HepG2 (cell line): ENCODE data around the gene PLEKHG2. TPM values are rescaled to one million over a fixed set of nuclear protein-coding genes. Genes with fewer than 3 reads are reported as not detected.

Source experiments
- AGO1 ChIP-seq: fragments of 200-400 bp; formaldehyde crosslinking; IDR thresholded peaks from 2 replicates; pipeline ENCODE4 v1.6.1; 2017; ENCODE audit warnings: mild to moderate bottlenecking, low read depth, low read length, moderate library complexity; ENCODE audit not compliant: poor library complexity, severe bottlenecking
- BHLHE40 ChIP-seq: IDR thresholded peaks from 2 replicates; pipeline ENCODE4 v1.6.1; 2011; ENCODE audit warnings: low read length, improper control_type of control experiment
- DR1 ChIP-seq: sonication (generic); formaldehyde crosslinking; IDR thresholded peaks from 2 replicates; pipeline ENCODE4 v1.8.0; 2021; ENCODE audit warnings: mild to moderate bottlenecking, missing genetic modification reagents, inconsistent platforms
- FOXK1 ChIP-seq: sonication (generic); formaldehyde crosslinking; IDR thresholded peaks from 2 replicates; pipeline ENCODE4 v1.4.0; 2020; ENCODE audit warnings: low read depth, missing genetic modification reagents, borderline replicate concordance
- GABPB1 ChIP-seq: IDR thresholded peaks from 2 replicates; pipeline ENCODE4 v1.6.1; 2016; ENCODE audit warnings: mild to moderate bottlenecking, missing genetic modification reagents, moderate library complexity, missing compliant biosample characterization
- HNF4G ChIP-seq, 2 experiments: sonication (generic) in 1 of 2; formaldehyde crosslinking in 1 of 2; IDR thresholded peaks; 2 replicates each; pipeline versions ENCODE4 v1.4.0 to v1.6.1; 2011 to 2020; ENCODE audit warnings: borderline replicate concordance in 2 of 2, low read depth in 2 of 2, mild to moderate bottlenecking in 2 of 2, low read length in 1 of 2, missing genetic modification reagents in 1 of 2, moderate library complexity in 1 of 2
- MYC ChIP-seq: sonication (generic); formaldehyde crosslinking; IDR thresholded peaks from 2 replicates; pipeline ENCODE4 v1.9.0; 2021; ENCODE audit warnings: missing genetic modification reagents, borderline replicate concordance
- NCOA5 ChIP-seq: sonication (generic); formaldehyde crosslinking; IDR thresholded peaks from 2 replicates; pipeline ENCODE4 v1.4.0; 2020; ENCODE audit warnings: missing genetic modification reagents
- NFE2L1 ChIP-seq: sonication (generic); formaldehyde crosslinking; IDR thresholded peaks from 2 replicates; pipeline ENCODE4 v1.4.0; 2020; ENCODE audit warnings: missing genetic modification reagents, mild to moderate bottlenecking, borderline replicate concordance
- POLR2G ChIP-seq: fragments of 200-400 bp; formaldehyde crosslinking; IDR thresholded peaks from 2 replicates; pipeline ENCODE4 v1.6.1; 2018; ENCODE audit warnings: mild to moderate bottlenecking, low read depth, low read length, moderate library complexity
- REXO4 ChIP-seq: sonication (generic); formaldehyde crosslinking; IDR thresholded peaks from 2 replicates; pipeline ENCODE4 v1.8.0; 2022; ENCODE audit warnings: missing genetic modification reagents, mild to moderate bottlenecking, borderline replicate concordance
- SOX5 ChIP-seq: IDR thresholded peaks from 2 replicates; pipeline ENCODE4 v1.6.1; 2016; ENCODE audit warnings: borderline replicate concordance
- SRY ChIP-seq: sonication (generic); formaldehyde crosslinking; IDR thresholded peaks from 2 replicates; pipeline ENCODE4 v1.8.0; 2022; ENCODE audit warnings: mild to moderate bottlenecking, missing genetic modification reagents
- ZBTB34 ChIP-seq: sonication (generic); formaldehyde crosslinking; IDR thresholded peaks from 2 replicates; pipeline ENCODE4 v1.8.0; 2022; ENCODE audit warnings: mild to moderate bottlenecking, missing genetic modification reagents
- ZBTB37 ChIP-seq: sonication (generic); formaldehyde crosslinking; IDR thresholded peaks from 2 replicates; pipeline ENCODE4 v1.4.0; 2020; ENCODE audit warnings: mild to moderate bottlenecking, missing genetic modification reagents
- ZNF280B ChIP-seq: sonication (generic); formaldehyde crosslinking; IDR thresholded peaks from 2 replicates; pipeline ENCODE4 v1.5.0; 2020; ENCODE audit warnings: missing genetic modification reagents, mild to moderate bottlenecking, borderline replicate concordance
- ZNF335 ChIP-seq: sonication (generic); formaldehyde crosslinking; IDR thresholded peaks from 2 replicates; pipeline ENCODE4 v1.4.0; 2020; ENCODE audit warnings: missing genetic modification reagents
- ZNF33A ChIP-seq: sonication (generic); formaldehyde crosslinking; IDR thresholded peaks from 2 replicates; pipeline ENCODE4 v1.5.1; 2020; ENCODE audit warnings: missing genetic modification reagents, mild to moderate bottlenecking, moderate library complexity, borderline replicate concordance
- ZNF558 ChIP-seq: sonication (generic); formaldehyde crosslinking; IDR thresholded peaks from 2 replicates; pipeline ENCODE4 v1.9.0; 2022; ENCODE audit warnings: mild to moderate bottlenecking, missing genetic modification reagents, borderline replicate concordance
- ZXDC ChIP-seq: sonication (generic); formaldehyde crosslinking; IDR thresholded peaks from 2 replicates; pipeline ENCODE4 v1.5.0; 2020; ENCODE audit warnings: mild to moderate bottlenecking, missing genetic modification reagents
- polyA plus RNA-seq, 8 experiments: library from polyadenylated mRNA; depleted of rRNA in 3 of 8; stranded (reverse) in 7 of 8; unstranded in 1 of 8; fragments of >200 nt; fragmentation: Illumina TruSeq in 4 of 8; extraction: Trizol in 4 of 8; gene quantifications; 2 replicates each; pipeline versions ENCODE4 v1.2.1 to v1.2.3, GENCODE V29; 2011 to 2016; ENCODE audit warnings: low read depth in 4 of 8, missing spikeins in 1 of 8, mixed read lengths in 1 of 8; ENCODE audit not compliant: insufficient read depth in 1 of 8
- total RNA-seq, 5 experiments: library from RNA; depleted of rRNA; stranded (reverse); fragments of >200 nt; fragmentation: Illumina TruSeq; extraction: Trizol; gene quantifications; 2 replicates each; pipeline ENCODE4 v1.2.3, GENCODE V29; 2016; ENCODE audit warnings: low read depth in 1 of 5

The PLEKHG2 gene
- total and polyA plus RNA-seq, 2 of the 13 experiments (the other 11 are each of a cell fraction or from before 2014, with no cell fraction given) = 3.6 to 6.8 TPM

- TF ChIP-seq SOX5 (peak; percentile 70; the same call in 1 of the 2 replicates), NCOA5 (no peak), ZNF33A (CRISPR knock-in tag) (no peak; the same call in 1 of the 2 replicates), POLR2G (peak; percentile 94), ZNF558 (CRISPR knock-in tag) (no peak), ZBTB37 (CRISPR knock-in tag) (0 out of 2 replicates have a peak, but pooled peaks have one; percentile 36), ZNF280B (peak; percentile 78; the same call in 1 of the 2 replicates), MYC (CRISPR knock-in tag) (peak; percentile 95), NFE2L1 (CRISPR knock-in tag) (no peak), GABPB1 (CRISPR knock-in tag) (peak; percentile 97), AGO1 (no peak), ZBTB34 (0 out of 2 replicates have a peak, but pooled peaks have one; percentile 26), REXO4 (no peak), DR1 (peak; percentile 94), BHLHE40 (peak; percentile 83), ZXDC (no peak; the same call in 1 of the 2 replicates), HNF4G (IDR thresholded peaks at IDR 0.05; ENCODE audit: borderline replicate concordance, low read depth, low read length) (no peak), HNF4G (CRISPR knock-in tag; IDR thresholded peaks at IDR 0.05; ENCODE audit: borderline replicate concordance, low read depth) (no peak), SRY (CRISPR knock-in tag) (no peak; the same call in 1 of the 2 replicates), FOXK1 (CRISPR knock-in tag) (peak; percentile 61), ZNF335 (peak; percentile 90)
These were observed 33.0 kb downstream of the PLEKHG2 start, which contains the start of gene SUPT5H (continued) for GRCh38 chr19:39445196-39446111.
